NCI-H446 treated with DMSO at 0.1 percent for 48 hours (cell line): Measurements from ENCODE around the gene NKAIN2.
"Not testable (repeated sequence)": the region's sequence is repeated elsewhere in the genome, so short reads cannot be mapped to it uniquely, and the experiment has no call there.

Experiments
- DNase-seq: peaks from one replicate; lab custom pipeline; 2025; lab: John Stamatoyannopoulos, UW

Gene NKAIN2

DNA sequence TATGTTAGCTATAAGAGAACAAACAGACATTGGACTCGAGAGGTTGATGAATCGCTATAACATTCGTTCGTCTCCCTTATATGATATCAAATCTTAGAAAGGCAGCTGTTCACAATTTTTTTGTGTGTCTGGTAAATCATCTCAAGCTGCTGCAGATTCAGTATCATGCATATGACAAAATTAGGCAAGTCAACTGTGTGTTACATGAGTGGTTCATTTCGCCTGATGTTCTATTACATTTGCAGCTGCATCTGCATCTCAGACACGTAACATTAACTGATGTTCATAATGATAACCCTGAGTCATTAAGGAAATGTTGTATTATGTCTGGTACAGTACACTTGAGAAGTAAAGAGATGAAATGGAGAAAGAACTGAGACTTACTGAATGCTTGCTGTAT is 92.1 kb downstream of the NKAIN2 start:
- DNase-seq, result no peak

- DNase-seq, result no peak
Measured at GRCh38 chr6:123896869-123897268, 93.2 kb downstream of the NKAIN2 start.

GRCh38 chr6:123897965-123898364 is 94.3 kb downstream of the NKAIN2 start:
- no peak for DNase-seq

- DNase-seq, result no peak
Measured at GRCh38 chr6:123898665-123899064, 95.0 kb downstream of the NKAIN2 start.

DNA sequence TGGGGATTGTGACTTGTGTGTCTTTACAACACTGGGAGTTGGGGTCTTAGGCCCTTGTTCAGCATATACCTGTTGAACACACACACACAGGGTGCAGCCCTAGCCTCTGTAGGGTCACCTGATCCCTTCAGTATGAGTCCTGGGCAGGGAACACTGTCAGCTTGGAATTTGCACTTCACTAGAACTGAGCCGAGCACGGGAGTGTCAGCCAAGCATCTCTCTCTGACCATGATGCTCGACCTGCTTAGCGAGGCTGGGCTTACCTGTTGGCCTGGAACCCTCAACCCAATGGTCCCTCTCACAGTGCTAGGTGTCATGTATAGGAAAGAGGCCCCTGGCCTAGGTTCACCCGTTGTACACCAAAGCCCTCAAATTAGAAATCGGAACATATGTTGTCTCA is 96.1 kb downstream of the NKAIN2 start:
- no peak for DNase-seq

DNA sequence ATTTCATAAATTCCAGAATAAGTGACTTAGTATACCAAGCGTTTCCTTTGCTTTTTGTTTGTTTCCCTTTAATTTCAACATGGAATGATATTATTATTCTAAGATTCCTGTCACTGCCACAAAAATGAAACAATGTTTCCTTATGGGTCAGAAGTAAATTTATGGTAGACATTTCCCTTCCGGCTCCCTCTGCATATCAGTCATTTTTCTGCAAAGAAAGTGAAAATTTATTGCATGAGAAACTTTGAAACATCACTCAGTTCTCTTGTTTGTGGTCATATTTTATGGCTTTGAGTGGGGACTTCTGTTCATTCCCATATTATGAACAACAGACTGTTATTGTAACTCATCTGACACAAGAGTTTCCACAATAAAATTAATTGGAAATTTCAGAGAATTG is 97.8 kb downstream of the NKAIN2 start:
- DNase-seq, result no peak

- no peak for DNase-seq
Measured at GRCh38 chr6:123902738-123903313, 99.2 kb downstream of the NKAIN2 start.

GRCh38 chr6:123904228-123904627 is 100.6 kb downstream of the NKAIN2 start:
- no peak for DNase-seq

DNA sequence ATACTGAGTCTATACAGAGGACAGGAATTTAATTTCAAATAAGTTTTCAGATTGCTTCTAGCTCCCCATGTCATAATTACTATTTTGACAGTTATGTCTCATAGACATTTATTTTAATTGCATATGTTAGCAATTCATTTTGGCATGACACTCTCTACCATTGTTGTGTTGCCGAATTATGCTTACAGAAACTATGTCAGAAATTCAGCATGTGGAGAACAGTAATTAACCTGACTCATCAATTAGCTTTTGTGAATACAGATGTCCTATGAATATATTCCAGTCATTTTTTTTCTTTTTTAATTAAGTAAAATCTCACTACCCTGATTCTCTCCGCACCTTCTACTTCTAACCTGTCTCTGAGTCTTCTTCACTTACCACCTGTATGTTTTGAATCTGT is 105.1 kb downstream of the NKAIN2 start:
- DNase-seq, result no peak

- no peak for DNase-seq
Measured at GRCh38 chr6:123909989-123910388, 106.3 kb downstream of the NKAIN2 start.

GRCh38 chr6:123913863-123914262 is 110.2 kb downstream of the NKAIN2 start:
- no peak for DNase-seq

DNA sequence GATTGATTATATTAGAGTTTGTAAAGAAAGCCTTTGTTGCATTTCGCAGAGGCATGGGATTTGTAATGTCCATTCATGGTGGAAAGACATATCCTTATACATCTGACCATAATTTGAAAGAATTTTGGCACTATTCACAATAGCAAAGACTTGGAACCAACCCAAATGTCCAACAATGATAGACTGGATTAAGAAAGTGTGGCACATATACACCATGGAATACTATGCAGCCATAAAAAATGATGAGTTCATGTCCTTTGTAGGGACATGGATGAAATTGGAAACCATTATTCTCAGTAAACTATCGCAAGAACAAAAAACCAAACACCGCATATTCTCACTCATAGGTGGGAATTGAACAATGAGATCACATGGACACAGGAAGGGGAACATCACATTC is 119.7 kb downstream of the NKAIN2 start:
- DNase-seq, result not testable (repeated sequence)

- no peak for DNase-seq
Measured at GRCh38 chr6:123925350-123925749, 121.7 kb downstream of the NKAIN2 start.

GRCh38 chr6:123925842-123926399 is 122.3 kb downstream of the NKAIN2 start:
- no peak for DNase-seq

GRCh38 chr6:123928529-123928928 is 124.9 kb downstream of the NKAIN2 start:
- no peak for DNase-seq

- no peak for DNase-seq
Measured at GRCh38 chr6:123931928-123932327, 128.3 kb downstream of the NKAIN2 start.

GRCh38 chr6:123940551-123940950 is 136.9 kb downstream of the NKAIN2 start:
- DNase-seq, result no peak

- DNase-seq, result no peak
Measured at GRCh38 chr6:123941855-123942254, 138.2 kb downstream of the NKAIN2 start.

DNA sequence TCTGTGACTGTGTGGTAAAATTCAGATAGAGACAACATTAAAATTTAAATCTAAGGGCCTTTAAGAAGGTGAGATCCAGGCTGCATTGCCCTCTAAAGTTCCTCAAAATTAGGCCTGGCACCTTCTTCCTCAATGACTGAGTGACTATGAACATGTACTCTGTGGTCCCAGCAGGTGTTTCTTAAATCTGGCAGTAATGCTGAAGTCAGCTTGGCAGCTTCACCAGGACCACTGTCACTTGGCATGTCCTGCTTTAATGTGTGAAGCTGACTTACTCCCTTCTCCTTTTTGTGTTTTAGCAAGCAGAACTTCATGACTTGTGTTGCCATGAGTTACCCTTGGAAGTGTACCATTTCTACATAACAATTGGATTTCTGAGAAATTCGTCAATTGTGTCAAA is 141.7 kb downstream of the NKAIN2 start:
- peak; percentile 69 for DNase-seq

DNA sequence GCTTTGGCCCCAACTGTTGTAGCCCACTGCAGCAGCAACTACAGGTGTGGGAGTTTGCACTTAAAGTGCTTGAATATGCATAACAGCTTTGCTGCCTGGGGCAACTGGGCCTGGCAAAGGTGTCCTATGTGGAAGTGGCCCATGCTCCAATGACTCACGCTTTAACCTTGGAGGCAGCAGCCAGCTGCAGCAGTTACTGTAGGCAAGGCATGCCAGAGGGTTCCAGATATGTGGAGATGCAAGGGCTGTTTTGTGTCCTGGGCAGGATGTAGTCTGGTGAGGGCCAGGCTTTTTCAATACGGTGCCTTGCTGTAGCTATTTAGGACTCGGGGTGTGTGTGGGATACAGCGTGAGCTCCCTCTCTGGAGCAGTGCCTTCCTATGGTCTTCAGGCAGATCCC is 150.3 kb downstream of the NKAIN2 start:
- DNase-seq, result no peak

DNA sequence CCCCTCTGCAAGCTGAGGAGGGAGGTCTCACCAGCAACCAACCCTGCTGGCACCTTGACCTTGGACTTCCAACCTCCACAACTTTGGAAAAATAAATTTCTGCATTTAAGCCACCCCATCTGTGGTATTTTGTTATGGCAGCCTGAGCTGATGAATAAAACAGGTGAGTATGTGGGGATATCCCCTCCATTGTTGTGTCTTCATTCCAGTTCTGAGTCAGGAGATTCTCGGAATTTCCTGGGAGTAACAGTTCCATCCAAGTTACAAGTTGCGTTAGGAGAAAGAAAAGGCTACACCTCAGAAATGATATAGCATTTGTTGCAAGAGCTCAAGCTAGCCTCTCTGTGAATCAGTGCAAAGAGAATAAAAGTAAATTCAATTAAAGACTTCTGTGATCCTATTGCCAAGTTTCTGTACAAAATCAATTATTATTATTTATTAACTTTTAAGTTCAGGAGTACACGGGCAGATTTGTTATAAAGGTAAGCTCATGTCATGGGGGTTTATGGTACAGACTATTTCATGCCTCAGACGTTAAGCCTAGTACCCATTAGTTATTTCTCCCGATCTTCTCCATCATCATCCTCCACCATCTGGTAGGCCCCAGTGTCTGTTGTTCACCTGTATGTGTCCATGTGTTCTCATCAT is 153.0 kb downstream of the NKAIN2 start:
- no peak for DNase-seq

GRCh38 chr6:123962508-123962907 is 158.8 kb downstream of the NKAIN2 start:
- DNase-seq, result no peak

- peak; percentile 61 for DNase-seq
Measured at GRCh38 chr6:123965894-123966293, 162.2 kb downstream of the NKAIN2 start.

- no peak for DNase-seq
Measured at GRCh38 chr6:123966618-123967017, 163.0 kb downstream of the NKAIN2 start.
